ENCODE results near the gene NLRC5. TPM values are rescaled to one million over a fixed set of nuclear protein-coding genes. Genes with fewer than 3 reads are reported as not detected.
"Not testable (repeated sequence)": the region's sequence is repeated elsewhere in the genome, so short reads cannot be mapped to it uniquely, and the experiment has no call there.

The NLRC5 gene
- total RNA-seq, 2 experiments from 2014 or later: 424 to 434 TPM

DNA sequence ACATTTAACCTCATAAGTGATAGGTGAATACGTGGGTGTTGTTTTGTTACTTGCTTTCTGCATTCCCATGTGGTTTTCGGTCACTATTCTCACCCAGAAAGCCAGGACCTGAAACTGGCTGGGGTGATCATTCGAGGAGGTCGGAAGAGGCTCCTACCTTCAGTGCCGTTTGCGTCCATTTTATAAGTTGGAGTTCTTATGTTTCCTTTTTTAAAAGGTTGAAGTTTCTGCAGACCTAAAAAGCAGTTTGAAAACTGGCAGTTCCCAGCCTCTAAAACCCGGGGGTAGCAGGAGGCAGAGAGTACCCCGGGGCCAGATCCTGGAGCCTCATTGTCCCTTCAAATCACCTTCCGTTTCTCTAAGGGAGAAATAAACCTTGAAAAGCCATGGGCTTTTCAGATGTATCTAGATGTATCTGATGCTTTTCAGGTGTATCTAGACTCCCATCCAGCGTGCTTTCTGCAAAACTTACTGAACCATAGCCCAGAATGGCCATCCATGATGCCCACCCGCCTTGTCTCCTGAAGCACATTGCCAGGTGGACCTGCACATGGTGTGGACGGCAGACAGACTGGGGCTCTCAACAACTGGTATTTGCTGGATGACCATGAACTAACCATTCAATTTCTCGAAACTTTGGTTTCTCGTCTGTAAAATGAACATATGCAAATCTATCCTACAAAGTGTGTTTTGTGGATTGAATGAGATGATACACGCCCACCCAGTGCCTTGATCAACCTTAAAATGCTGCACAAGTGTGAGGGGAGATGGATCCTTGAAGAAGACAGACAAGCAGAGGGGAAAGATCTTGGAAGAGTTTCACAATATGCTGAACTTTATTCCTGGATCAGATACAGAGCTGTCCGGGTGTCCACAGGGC lies 1.3 kb downstream of the NLRC5 start:
- Histone ChIP-seq H3K4me1 (ENCODE audit: insufficient read depth, low read length) (peaks cover 81% of the 10 kb centered on the region), H3K9me3 (ENCODE audit: control insufficient read depth in 1 of 2, insufficient read depth in 1 of 2, low read length in 2 of 2) (no peaks in the 10 kb centered on the region), H3K4me3 (ENCODE audit: low read length) (peak overlapping the region; percentile 90), H3K27ac (ENCODE audit: low read depth in 1 of 2, low read length in 2 of 2) (peak overlapping the region; percentile 85 to 93), H3K27me3 (ENCODE audit: control insufficient read depth in 1 of 2, insufficient read depth in 2 of 2, low read length in 2 of 2) (no peaks in the 10 kb centered on the region), H3K36me3 (ENCODE audit: insufficient read depth, low read length) (peaks cover 13% of the 10 kb centered on the region)
- DNase-seq: peak in 2 of 14 experiments; percentile 30 to 32
- H3K27me3 Mint-ChIP-seq: no peaks in the 10 kb centered on the region
- H3K27ac Mint-ChIP-seq: peak overlapping the region; percentile 96
- POLR2A ChIA-PET: interaction anchor here (0.6 to 2.8 kb wide), 10 partner anchors 8 to 236 kb away, joined by 3 to 81 read pairs (median 22); no protein-coding TSS in a partner anchor
- ATAC-seq (ENCODE audit: poor library complexity): no peak
- intact Hi-C loops (cut with DNase I, micrococcal nuclease): loop anchor here in 1 of 2 experiments (1.0 to 5.0 kb wide), 3 partner anchors 9 to 58 kb away; partner anchors contain the start of gene HERPUD1
- TF ChIP-seq, protein P1, sequence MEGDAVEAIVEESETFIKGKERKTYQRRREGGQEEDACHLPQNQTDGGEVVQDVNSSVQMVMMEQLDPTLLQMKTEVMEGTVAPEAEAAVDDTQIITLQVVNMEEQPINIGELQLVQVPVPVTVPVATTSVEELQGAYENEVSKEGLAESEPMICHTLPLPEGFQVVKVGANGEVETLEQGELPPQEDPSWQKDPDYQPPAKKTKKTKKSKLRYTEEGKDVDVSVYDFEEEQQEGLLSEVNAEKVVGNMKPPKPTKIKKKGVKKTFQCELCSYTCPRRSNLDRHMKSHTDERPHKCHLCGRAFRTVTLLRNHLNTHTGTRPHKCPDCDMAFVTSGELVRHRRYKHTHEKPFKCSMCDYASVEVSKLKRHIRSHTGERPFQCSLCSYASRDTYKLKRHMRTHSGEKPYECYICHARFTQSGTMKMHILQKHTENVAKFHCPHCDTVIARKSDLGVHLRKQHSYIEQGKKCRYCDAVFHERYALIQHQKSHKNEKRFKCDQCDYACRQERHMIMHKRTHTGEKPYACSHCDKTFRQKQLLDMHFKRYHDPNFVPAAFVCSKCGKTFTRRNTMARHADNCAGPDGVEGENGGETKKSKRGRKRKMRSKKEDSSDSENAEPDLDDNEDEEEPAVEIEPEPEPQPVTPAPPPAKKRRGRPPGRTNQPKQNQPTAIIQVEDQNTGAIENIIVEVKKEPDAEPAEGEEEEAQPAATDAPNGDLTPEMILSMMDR (IDR thresholded peaks at IDR 0.05): no peak
- peak overlapping the region; percentile 99 for H3K4me3 Mint-ChIP-seq
- H3K9me3 Mint-ChIP-seq: no peaks in the 10 kb centered on the region
- H3K36me3 Mint-ChIP-seq (ENCODE audit: low read depth): peaks cover 60% of the 10 kb centered on the region
- H3K4me1 Mint-ChIP-seq (ENCODE audit: low read depth): peaks cover 92% of the 10 kb centered on the region
- CTCF ChIA-PET: interaction anchor here (0.8 to 2.1 kb wide), 3 partner anchors 15 to 50 kb away, joined by 3 to 6 read pairs (median 4); no protein-coding TSS in a partner anchor

DNA sequence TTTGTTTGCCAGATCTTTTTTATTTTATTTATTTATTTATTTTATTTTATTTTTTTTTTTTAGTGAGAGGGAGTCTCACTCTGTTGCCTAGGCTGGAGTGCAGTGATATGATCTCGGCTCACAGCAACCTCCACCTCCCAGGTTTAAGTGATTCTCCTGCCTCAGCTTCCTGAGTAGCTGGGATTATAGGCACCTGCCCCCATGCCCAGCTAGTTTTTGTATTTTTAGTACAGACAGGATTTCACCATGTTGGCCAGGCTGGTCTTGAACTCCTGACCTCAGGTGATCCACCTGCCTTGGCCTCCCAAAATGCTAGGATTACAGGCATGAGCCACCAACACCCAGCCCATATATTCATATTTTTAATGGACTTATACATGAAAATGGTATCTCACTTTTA lies 3.1 kb downstream of the NLRC5 start:
- H3K4me1 Mint-ChIP-seq (ENCODE audit: low read depth): peaks cover 91% of the 10 kb centered on the region
- POLR2A ChIA-PET: interaction anchor here (0.6 to 2.2 kb wide), 8 partner anchors 15 to 78 kb away, joined by 3 to 11 read pairs (median 5); no protein-coding TSS in a partner anchor
- not testable (repeated sequence) for H3K9me3 Mint-ChIP-seq; H3K9me3 ChIP-seq (ENCODE audit: control insufficient read depth in 1 of 2, insufficient read depth in 1 of 2, low read length in 2 of 2); H3K27me3 Mint-ChIP-seq; ATAC-seq (ENCODE audit: poor library complexity); H3K27me3 ChIP-seq (ENCODE audit: control insufficient read depth in 1 of 2, insufficient read depth in 2 of 2, low read length in 2 of 2)
- CTCF ChIA-PET: interaction anchor here (0.6 to 4.2 kb wide), 3 partner anchors 15 to 49 kb away, joined by 3 to 11 read pairs (median 3); no protein-coding TSS in a partner anchor
- Histone ChIP-seq H3K4me1 (ENCODE audit: insufficient read depth, low read length) (peaks cover 79% of the 10 kb centered on the region), H3K27ac (ENCODE audit: low read depth in 1 of 2, low read length in 2 of 2) (peak overlapping the region in 1 of 2 donors; percentile 36), H3K36me3 (ENCODE audit: insufficient read depth, low read length) (peaks cover 15% of the 10 kb centered on the region), H3K4me3 (ENCODE audit: low read length) (peak overlapping the region; percentile 90)
- H3K36me3 Mint-ChIP-seq (ENCODE audit: low read depth): peaks cover 74% of the 10 kb centered on the region
- peak overlapping the region; percentile 99 for H3K4me3 Mint-ChIP-seq
- DNase-seq: peak in 1 of 14 experiments; percentile 2
- H3K27ac Mint-ChIP-seq: peak overlapping the region; percentile 96
- intact Hi-C loops (cut with DNase I, micrococcal nuclease): loop anchor here in 1 of 2 experiments (5.0 kb wide), 2 partner anchors 35 to 60 kb away; partner anchors contain the start of gene HERPUD1

DNA sequence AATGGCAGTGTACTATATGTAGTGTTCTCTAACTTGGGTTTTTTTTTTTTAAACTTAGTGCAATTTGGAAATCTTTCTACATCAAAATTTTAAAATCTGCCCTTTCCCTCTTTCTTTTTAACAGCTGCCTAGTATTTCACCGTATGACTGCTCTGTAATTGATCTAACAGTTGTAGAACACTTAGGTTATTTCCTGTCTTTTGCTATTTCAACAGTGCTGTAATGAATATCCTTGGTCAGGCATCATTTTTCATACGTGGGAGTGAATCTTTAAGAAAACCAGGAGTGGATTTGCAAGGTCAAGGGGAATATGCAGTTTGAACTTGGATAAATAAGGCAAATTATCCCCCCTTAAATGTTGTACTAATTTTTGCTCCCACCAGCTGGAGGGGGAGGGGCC lies 3.8 kb downstream of the NLRC5 start:
- CTCF ChIA-PET: interaction anchor here (0.6 to 4.2 kb wide), 3 partner anchors 14 to 49 kb away, joined by 3 to 11 read pairs (median 3); no protein-coding TSS in a partner anchor
- no peak for ATAC-seq (ENCODE audit: poor library complexity)
- Histone ChIP-seq H3K36me3 (ENCODE audit: insufficient read depth, low read length) (peaks cover 18% of the 10 kb centered on the region), H3K4me1 (ENCODE audit: insufficient read depth, low read length) (peaks cover 79% of the 10 kb centered on the region), H3K9me3 (ENCODE audit: control insufficient read depth in 1 of 2, insufficient read depth in 1 of 2, low read length in 2 of 2) (no peaks in the 10 kb centered on the region), H3K27me3 (ENCODE audit: control insufficient read depth in 1 of 2, insufficient read depth in 2 of 2, low read length in 2 of 2) (no peaks in the 10 kb centered on the region), H3K27ac (ENCODE audit: low read depth in 1 of 2, low read length in 2 of 2) (peak overlapping the region; percentile 18 to 26), H3K4me3 (ENCODE audit: low read length) (peak overlapping the region; percentile 23)
- Mint-ChIP-seq H3K4me3 (peak overlapping the region; percentile 83), H3K27me3 (no peaks in the 10 kb centered on the region), H3K9me3 (no peaks in the 10 kb centered on the region), H3K36me3 (ENCODE audit: low read depth) (peaks cover 81% of the 10 kb centered on the region), H3K4me1 (ENCODE audit: low read depth) (peaks cover 91% of the 10 kb centered on the region), H3K27ac (peak overlapping the region; percentile 96)
- no peak for DNase-seq
- TF ChIP-seq, protein P1 (IDR thresholded peaks at IDR 0.05): no peak
- intact Hi-C loops (cut with DNase I, micrococcal nuclease): loop anchor here in 1 of 2 experiments (5.0 kb wide), 2 partner anchors 34 to 61 kb away; partner anchors contain the start of gene HERPUD1
- POLR2A ChIA-PET: interaction anchor here (1.0 to 2.2 kb wide), 5 partner anchors 14 to 47 kb away, joined by 4 to 11 read pairs (median 6); no protein-coding TSS in a partner anchor
